MM.1S (cell line): ENCODE results near the gene FAM83B.

Experiments
- EZH2 ChIP-seq: fragments of 300-600 bp; sonication (generic); optimal IDR thresholded peaks from 2 replicates; pipeline ENCODE3; 2017; ENCODE audit warnings: low read depth, mild to moderate bottlenecking, antibody characterized with exemption, low read length, mixed read lengths
- TF ChIP-seq, protein P1 (sequence below): fragments of 300-600 bp; sonication (generic); IDR thresholded peaks from 2 replicates; pipeline ENCODE4 v1.5.1; 2016; ENCODE audit warnings: antibody characterized with exemption, low read length, mixed read lengths

DNA sequence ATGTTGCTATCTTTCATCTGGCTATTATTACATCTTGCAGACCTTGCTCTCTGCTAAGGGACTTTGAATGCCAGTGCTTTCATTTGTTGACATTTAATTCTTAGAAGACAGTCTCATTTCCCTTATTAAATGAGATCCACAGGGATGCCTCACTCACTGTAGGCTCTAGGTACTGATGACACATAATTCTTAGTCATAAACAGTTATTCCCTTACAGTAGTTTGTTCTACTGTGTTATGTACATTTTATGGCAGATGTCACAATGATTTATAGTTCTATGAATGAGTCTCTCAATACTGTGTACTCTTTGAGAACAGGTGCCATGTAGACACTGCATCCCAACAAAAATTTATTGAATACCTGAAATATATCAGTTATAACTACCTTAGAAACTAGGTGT, 70.3 kb downstream of the FAM83B start:
- TF ChIP-seq, protein P1, sequence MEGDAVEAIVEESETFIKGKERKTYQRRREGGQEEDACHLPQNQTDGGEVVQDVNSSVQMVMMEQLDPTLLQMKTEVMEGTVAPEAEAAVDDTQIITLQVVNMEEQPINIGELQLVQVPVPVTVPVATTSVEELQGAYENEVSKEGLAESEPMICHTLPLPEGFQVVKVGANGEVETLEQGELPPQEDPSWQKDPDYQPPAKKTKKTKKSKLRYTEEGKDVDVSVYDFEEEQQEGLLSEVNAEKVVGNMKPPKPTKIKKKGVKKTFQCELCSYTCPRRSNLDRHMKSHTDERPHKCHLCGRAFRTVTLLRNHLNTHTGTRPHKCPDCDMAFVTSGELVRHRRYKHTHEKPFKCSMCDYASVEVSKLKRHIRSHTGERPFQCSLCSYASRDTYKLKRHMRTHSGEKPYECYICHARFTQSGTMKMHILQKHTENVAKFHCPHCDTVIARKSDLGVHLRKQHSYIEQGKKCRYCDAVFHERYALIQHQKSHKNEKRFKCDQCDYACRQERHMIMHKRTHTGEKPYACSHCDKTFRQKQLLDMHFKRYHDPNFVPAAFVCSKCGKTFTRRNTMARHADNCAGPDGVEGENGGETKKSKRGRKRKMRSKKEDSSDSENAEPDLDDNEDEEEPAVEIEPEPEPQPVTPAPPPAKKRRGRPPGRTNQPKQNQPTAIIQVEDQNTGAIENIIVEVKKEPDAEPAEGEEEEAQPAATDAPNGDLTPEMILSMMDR, result no peak
- no peak for TF ChIP-seq EZH2
